OCI-LY1 (cell line): Measurements from ENCODE around the gene AXDND1.
"Not testable (repeated sequence)": the region's sequence is repeated elsewhere in the genome, so short reads cannot be mapped to it uniquely, and the experiment has no call there.

Experiments used
- H2AFZ ChIP-seq: fragments of 200-600 bp; sonication (generic), shearing (Covaris generic); 2 replicates; pipeline ENCODE4 v1.6.0; 2014; ENCODE audit warnings: antibody characterized with exemption, mild to moderate bottlenecking, low read length
- H3F3A ChIP-seq: fragments of 200-600 bp; sonication (generic), shearing (Covaris generic); 2 replicates; pipeline ENCODE4 v1.6.0; 2014; ENCODE audit warnings: mild to moderate bottlenecking, antibody characterized with exemption, low read length, moderate library complexity; ENCODE audit not compliant: insufficient read depth
- H3K27ac ChIP-seq: fragments of 200-600 bp; sonication (generic); 2 replicates; pipeline ENCODE4 v1.5.1; 2014; ENCODE audit warnings: low read length, mixed run types, mild to moderate bottlenecking, low read depth; ENCODE audit not compliant: poor library complexity, severe bottlenecking
- H3K27me3 ChIP-seq: fragments of 200-600 bp; sonication (generic); 2 replicates; pipeline ENCODE4 v1.6.0; 2014; ENCODE audit warnings: antibody characterized with exemption, mild to moderate bottlenecking, low read length, moderate library complexity; ENCODE audit not compliant: insufficient read depth
- H3K36me3 ChIP-seq: fragments of 200-600 bp; sonication (generic); 2 replicates; pipeline ENCODE4 v1.6.1; 2014; ENCODE audit warnings: mild to moderate bottlenecking, antibody characterized with exemption, low read length, moderate library complexity, mixed read lengths; ENCODE audit not compliant: insufficient read depth
- H3K4me1 ChIP-seq: fragments of 200-600 bp; sonication (generic); 2 replicates; pipeline ENCODE4 v1.5.1; 2014; ENCODE audit warnings: mild to moderate bottlenecking, low read length, moderate library complexity; ENCODE audit not compliant: insufficient read depth, severe bottlenecking
- H3K4me2 ChIP-seq: fragments of 200-600 bp; sonication (generic), shearing (Covaris generic); 2 replicates; pipeline ENCODE4 v1.6.1; 2014; ENCODE audit warnings: low read length
- H3K4me3 ChIP-seq: fragments of 200-600 bp; sonication (generic); 2 replicates; pipeline ENCODE4 v1.5.1; 2014; ENCODE audit warnings: low read length, low read depth, mild to moderate bottlenecking, mixed read lengths; ENCODE audit not compliant: poor library complexity, severe bottlenecking
- H3K79me2 ChIP-seq: fragments of 200-600 bp; shearing (Covaris generic); 2 replicates; pipeline ENCODE4 v1.6.1; 2016; ENCODE audit warnings: mixed run types, low read length, mixed read lengths; ENCODE audit not compliant: insufficient read depth
- H3K9ac ChIP-seq: fragments of 200-600 bp; sonication (generic), shearing (Covaris generic); 2 replicates; pipeline ENCODE4 v1.6.1; 2014; ENCODE audit warnings: mild to moderate bottlenecking, low read length, mixed read lengths
- H3K9me2 ChIP-seq: fragments of 200-600 bp; sonication (generic), shearing (Covaris generic); 2 replicates; pipeline ENCODE4 v1.6.1; 2014; ENCODE audit warnings: low read depth, mild to moderate bottlenecking, low read length, mixed read lengths
- H3K9me3 ChIP-seq: fragments of 200-600 bp; shearing (Covaris generic); 2 replicates; pipeline ENCODE4 v1.6.1; 2014; ENCODE audit warnings: low read length, mixed read lengths
- H4K20me1 ChIP-seq: fragments of 200-600 bp; sonication (generic), shearing (Covaris generic); 2 replicates; pipeline ENCODE4 v1.6.0; 2016; ENCODE audit warnings: mild to moderate bottlenecking, low read length; ENCODE audit not compliant: insufficient read depth
- EZH2 ChIP-seq: fragments of 200-600 bp; sonication (generic), shearing (Covaris generic); IDR thresholded peaks from 2 replicates; pipeline ENCODE4 v1.8.0; 2017; ENCODE audit warnings: borderline replicate concordance, mixed run types, mild to moderate bottlenecking, antibody characterized with exemption, low read length, moderate library complexity, mixed read lengths
- TF ChIP-seq, protein P1 (sequence below): fragments of 200-600 bp; sonication (generic), shearing (Covaris generic); IDR thresholded peaks from 2 replicates; pipeline ENCODE4 v1.5.1; 2017; ENCODE audit warnings: mild to moderate bottlenecking, antibody characterized with exemption, low read length, moderate library complexity, mixed read lengths

The AXDND1 gene

DNA sequence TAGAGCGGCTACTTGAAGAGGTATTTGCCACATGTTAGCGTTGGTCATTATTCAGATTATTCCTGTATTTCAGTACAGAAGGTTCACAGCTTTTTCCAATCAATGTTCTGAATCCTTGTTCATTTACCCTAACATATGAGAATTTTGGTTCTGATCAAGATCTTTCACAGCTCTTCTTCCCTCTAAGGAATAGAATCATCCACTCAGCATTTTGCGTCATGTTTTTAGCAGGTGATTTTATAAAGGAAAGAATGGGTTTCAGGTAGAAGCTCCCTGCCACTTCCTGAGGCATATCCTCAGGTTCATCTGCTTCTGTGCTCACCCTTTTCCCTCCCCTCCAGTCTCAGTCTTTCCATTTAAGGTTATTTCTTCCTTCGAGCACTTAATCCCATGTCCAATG, 143.6 kb downstream of the AXDND1 start:
- Histone ChIP-seq H3K4me2 (no peak overlapping the region), H3K9me3 (no peaks in the 10 kb centered on the region), H3K36me3 (no peaks in the 10 kb centered on the region), H3K27ac (no peak overlapping the region), H3K4me3 (no peak overlapping the region), H3K79me2 (no peaks in the 10 kb centered on the region), H3K9ac (no peak overlapping the region), H3K9me2 (no peaks in the 10 kb centered on the region), H3K27me3 (no peaks in the 10 kb centered on the region), H2AFZ (no peak overlapping the region), H4K20me1 (no peaks in the 10 kb centered on the region), H3K4me1 (no peaks in the 10 kb centered on the region), H3F3A (no peaks in the 10 kb centered on the region)
- TF ChIP-seq, protein P1, sequence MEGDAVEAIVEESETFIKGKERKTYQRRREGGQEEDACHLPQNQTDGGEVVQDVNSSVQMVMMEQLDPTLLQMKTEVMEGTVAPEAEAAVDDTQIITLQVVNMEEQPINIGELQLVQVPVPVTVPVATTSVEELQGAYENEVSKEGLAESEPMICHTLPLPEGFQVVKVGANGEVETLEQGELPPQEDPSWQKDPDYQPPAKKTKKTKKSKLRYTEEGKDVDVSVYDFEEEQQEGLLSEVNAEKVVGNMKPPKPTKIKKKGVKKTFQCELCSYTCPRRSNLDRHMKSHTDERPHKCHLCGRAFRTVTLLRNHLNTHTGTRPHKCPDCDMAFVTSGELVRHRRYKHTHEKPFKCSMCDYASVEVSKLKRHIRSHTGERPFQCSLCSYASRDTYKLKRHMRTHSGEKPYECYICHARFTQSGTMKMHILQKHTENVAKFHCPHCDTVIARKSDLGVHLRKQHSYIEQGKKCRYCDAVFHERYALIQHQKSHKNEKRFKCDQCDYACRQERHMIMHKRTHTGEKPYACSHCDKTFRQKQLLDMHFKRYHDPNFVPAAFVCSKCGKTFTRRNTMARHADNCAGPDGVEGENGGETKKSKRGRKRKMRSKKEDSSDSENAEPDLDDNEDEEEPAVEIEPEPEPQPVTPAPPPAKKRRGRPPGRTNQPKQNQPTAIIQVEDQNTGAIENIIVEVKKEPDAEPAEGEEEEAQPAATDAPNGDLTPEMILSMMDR = no peak
- no peak for TF ChIP-seq EZH2

DNA sequence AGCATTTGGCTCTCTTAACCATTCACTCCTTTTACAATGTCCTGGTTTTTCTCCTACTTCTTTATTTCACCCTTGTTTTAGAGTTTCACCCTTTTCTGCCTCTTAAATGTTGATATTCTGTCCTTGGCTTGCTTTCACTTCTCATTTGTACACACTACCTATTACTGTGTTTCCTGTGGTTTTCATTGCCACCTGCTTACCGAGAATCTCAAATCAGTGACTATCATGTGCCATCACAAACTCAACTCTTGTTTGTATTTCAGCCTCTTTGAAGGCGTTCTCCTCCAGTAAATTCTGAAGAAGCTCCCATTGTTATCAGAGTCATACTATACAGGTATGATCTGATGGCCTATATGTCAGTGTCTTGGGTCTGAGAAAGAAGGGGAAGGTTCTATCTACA, 144.3 kb downstream of the AXDND1 start:
- no peak for TF ChIP-seq EZH2
- TF ChIP-seq, protein P1 = no peak
- H3F3A ChIP-seq = no peaks in the 10 kb centered on the region
- no peak overlapping the region for H2AFZ ChIP-seq
- H3K4me2 ChIP-seq = no peak overlapping the region
- H3K36me3 ChIP-seq = no peaks in the 10 kb centered on the region
- no peaks in the 10 kb centered on the region for H3K79me2 ChIP-seq
- no peak overlapping the region for H3K27ac ChIP-seq
- H3K9me3 ChIP-seq = no peaks in the 10 kb centered on the region
- H3K4me3 ChIP-seq = no peak overlapping the region
- H3K4me1 ChIP-seq = no peaks in the 10 kb centered on the region
- H4K20me1 ChIP-seq = no peaks in the 10 kb centered on the region
- H3K9me2 ChIP-seq = no peaks in the 10 kb centered on the region
- no peak overlapping the region for H3K9ac ChIP-seq
- no peaks in the 10 kb centered on the region for H3K27me3 ChIP-seq

DNA sequence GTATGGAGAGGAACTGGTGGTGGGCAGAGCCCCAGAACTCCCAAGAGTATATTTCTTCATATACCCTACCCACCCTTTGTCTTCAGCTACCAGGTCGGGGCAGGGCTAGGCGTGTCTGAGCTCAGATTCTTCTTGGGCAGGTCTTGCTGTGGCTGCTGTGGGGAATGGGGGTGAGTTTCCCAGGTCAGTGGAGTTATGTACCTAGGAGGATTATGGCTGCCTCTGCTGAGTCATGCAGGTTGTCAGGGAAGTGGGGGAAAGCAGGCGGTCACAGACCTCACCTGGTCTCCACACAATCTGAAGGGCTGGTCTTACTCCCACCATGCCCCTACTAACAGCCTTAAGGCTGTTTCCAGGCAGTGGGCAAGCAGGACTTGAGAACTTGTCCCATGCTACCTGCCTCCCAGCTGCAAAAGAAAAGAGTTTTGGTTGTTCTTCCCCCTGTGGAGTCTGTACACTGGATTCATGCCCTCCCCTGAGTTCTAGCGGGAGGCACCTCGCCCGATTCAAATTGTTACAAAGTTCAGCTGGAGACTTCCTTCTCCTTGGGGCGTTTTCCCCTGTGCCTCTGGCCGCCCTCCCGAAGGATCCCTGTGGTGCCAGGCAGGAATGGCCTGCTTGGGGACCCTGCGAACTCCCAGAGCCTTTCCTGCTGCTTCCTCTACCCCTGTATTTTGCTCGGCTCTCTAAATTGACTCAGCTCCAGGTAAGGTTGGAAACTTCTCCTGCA, 151.4 kb downstream of the AXDND1 start:
- no peak overlapping the region for H2AFZ ChIP-seq
- no peaks in the 10 kb centered on the region for H3K27me3 ChIP-seq
- H4K20me1 ChIP-seq = no peaks in the 10 kb centered on the region
- H3K9me2 ChIP-seq = no peaks in the 10 kb centered on the region
- H3K4me1 ChIP-seq = no peaks in the 10 kb centered on the region
- H3K9ac ChIP-seq = no peak overlapping the region
- no peaks in the 10 kb centered on the region for H3F3A ChIP-seq
- H3K27ac ChIP-seq = no peak overlapping the region
- TF ChIP-seq, protein P1 = no peak
- no peak for TF ChIP-seq EZH2
- H3K79me2 ChIP-seq = no peaks in the 10 kb centered on the region
- no peaks in the 10 kb centered on the region for H3K36me3 ChIP-seq
- no peak overlapping the region for H3K4me3 ChIP-seq
- no peak overlapping the region for H3K4me2 ChIP-seq
- no peaks in the 10 kb centered on the region for H3K9me3 ChIP-seq

DNA sequence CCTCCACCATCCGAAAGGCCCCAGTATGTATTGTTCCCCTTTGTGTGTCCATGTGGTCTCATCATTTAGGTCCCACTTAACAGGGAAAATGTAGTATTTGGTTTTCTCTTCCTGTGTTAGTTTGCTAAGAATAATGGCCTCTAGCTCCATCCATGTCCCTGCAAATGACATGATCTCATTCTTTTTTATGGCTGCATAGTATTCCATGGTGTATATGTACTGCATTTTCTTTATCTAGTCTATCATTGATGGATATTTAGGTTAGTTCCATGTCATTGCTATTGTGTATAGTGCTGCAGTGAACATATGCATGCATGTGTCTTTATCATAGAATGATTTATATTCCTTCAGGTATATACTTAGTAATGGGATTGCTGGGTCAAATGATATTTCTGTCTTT, 152.8 kb downstream of the AXDND1 start:
- not testable (repeated sequence) for H3K4me1 ChIP-seq, H3K9me2 ChIP-seq, H3F3A ChIP-seq, H4K20me1 ChIP-seq, H3K27ac ChIP-seq, H3K36me3 ChIP-seq, H3K27me3 ChIP-seq, H2AFZ ChIP-seq, H3K4me3 ChIP-seq, H3K9ac ChIP-seq, H3K9me3 ChIP-seq, H3K4me2 ChIP-seq, H3K79me2 ChIP-seq
